Stimulated activated CD4-positive, alpha-beta T cell treated with anti-CD3 and anti-CD28 coated beads, Interleukin-2, amount 100 ng/mL, for 24 hours (primary cell): Measurements from ENCODE around the gene C16orf74.
A peak's percentile ranks its signal among the peaks of the same experiment; 100 is the strongest.

Experiments
- DNase-seq, 2 donors: peaks; one replicate each; pipeline ENCODE4 v3.0.0-alpha.2; 2020

Gene C16orf74

DNA sequence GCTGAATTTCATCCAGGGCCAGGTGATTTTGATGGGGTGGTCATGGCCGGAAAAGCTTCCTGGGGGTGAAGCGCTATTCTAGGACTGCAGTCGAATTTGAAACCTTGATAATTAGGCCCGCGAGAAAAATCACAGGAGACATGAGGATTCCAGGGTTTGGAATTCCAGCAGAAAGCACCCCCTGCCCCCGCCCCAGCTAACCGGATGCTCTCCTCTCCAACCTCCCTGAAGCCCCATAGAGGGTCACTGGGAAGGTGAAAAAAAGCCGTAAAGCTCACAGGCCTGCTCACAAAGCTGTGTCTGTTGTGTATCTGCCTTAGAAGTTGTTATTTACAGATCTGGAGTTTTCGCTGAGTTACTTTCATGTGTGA is 61.0 kb downstream of the C16orf74 start:
- no peak for DNase-seq

DNA sequence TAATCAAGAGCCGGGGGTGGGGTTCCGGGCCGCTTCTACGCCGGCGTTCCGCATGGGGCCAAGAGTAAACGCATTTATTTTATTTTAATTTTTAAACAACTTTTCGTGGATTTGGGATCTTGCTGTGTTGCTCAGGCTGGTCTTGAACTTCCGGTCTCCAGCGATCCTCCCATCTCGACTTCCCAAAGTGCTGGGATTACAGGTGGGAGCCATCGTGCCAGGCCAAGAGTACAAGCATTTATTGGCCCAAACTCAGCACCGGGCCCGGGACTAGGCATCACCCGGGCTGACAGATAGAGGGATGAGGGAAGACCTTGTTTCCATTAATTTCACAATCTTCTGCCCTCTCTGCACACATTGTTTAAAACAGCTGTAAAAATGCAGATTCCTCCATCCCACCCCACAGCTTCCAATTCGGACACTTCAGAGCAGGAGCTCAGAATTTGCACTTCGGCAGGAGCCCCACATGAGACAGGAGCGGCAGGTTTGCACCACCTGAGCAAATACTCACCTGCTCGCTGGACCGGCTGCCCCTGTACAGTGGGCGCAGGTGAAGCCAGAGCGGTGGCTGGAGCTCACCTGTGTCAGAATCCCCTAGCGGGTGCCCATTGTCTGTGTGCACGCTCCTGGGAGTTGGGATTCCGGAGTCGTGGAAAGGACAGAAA is 61.5 kb downstream of the C16orf74 start:
- DNase-seq, result peak in 1 of 2 donors; percentile 7

DNA sequence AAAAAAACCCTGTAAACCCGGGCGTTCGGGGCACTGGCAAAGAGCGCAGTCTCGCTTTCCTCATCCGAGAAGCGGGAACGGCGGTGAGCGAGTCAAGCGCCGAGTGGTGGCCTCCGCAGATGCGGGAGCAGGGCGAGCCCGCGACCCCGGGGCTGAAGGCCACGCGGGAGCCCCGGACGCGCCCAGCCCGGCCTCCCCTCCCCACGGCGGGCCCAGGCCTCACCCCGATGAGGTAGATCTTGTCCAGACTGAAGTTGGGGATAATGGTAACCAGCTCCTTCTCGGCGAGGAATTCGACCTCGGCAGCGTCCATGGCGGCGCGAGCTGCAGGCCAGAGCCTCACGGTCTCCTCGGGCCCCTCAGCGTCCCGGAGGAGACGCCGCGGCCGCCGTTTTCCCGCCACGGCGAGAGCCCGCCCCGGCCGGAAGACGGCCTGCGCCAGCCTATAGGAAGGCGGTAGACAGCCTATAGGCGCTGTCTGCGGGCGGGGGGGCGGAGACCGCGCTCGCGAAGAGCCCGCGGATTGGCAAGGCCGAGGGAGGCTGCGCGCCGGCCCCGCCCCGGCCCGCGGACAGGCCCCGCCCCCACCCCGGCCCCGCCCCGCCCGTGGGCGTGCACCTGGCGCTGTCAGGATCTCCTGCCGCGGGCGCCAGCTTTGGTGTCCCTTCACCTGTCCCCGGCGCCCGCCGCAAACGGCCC is 62.2 kb downstream of the C16orf74 start, which contains the start of gene GINS2:
Gene GINS2, minus strand, starts transcription at position 369 of the 699 bp plus-strand sequence. Its CDS starts 56 bp downstream, at position 313.
- DNase-seq, result peak; percentile 90 to 91

- DNase-seq, result peak in 1 of 2 donors; percentile 23
Observed at GRCh38 chr16:85687651-85688471, 63.0 kb downstream of the C16orf74 start.

DNA sequence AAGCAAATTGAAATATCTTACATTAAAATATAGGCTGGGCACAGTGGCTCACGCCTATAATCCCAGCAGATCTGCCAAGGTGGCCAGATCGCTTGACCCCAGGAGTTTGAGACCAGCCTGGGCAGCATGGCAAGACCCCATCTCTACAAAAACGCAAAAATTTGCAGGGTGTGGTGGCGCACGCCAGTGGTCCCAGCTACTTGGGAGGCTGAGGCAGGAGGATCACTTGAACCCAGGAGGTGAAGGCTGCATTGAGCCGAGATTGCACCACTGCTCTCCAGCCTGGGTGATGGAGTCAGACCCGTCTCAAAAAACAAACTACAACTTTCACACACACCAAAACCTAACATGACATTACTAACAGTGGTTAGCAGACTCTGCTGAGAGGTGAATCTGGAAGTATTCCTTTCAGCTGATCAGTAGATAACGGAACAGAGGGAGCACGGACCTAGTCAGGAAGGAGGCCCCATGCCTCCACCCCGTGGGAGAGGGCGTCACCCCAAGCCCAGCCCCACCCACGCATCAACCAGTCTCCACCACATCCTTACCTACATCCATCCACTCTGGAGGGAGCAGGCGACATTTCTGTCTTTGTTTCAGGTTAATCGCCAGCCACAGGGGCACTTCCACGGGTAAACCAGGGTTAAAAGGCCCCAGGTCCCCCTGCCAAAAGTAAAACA is 63.8 kb downstream of the C16orf74 start:
- DNase-seq, result peak in 1 of 2 donors; percentile 49

DNA sequence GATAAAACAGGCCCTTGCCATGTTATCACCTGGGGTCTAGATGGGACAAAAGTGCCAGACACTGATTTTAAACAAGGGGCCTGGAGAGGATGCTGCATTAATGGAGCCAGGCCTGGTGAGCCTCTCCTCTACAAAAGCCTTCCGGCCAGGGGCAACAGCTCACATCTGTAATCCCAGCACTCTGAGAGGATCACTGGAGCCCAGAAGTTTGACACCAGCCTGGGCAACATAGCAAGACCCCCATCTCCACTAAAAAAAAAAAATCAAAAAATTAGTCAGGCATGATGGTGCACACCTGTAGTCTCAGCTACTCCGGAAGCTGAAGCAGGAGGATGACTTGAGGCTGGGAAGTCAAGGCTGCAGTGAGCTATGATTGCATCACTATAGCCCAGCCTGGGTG is 65.6 kb downstream of the C16orf74 start:
- DNase-seq, result no peak

- DNase-seq, result no peak
Observed at GRCh38 chr16:85683363-85683762, 67.5 kb downstream of the C16orf74 start.

DNA sequence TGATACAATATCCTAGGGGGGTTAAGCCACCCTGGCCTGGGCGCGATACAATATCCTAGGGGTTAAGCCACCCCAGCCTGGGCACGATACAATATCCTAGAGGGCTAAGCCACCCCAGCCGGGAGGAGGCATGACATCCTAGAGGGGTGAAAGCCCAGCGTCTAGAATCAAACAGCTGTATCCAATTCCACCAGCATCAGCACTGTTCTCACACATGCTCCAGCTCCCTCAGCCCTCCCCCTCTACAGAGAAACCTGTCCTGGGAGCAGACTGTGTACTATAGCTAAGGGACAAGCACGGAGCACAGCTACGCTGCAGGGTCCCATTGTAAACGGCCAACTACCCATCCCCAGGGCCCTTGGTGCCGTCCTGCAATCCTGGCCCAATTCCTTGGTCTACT is 68.4 kb downstream of the C16orf74 start:
- no peak for DNase-seq

GRCh38 chr16:85681255-85681654 is 69.6 kb downstream of the C16orf74 start:
- DNase-seq, result no peak

GRCh38 chr16:85680352-85680944 is 70.4 kb downstream of the C16orf74 start:
- no peak for DNase-seq

GRCh38 chr16:85679870-85680269 is 71.0 kb downstream of the C16orf74 start:
- DNase-seq, result no peak

- DNase-seq, result no peak
Observed at GRCh38 chr16:85678821-85679220, 72.1 kb downstream of the C16orf74 start.

DNA sequence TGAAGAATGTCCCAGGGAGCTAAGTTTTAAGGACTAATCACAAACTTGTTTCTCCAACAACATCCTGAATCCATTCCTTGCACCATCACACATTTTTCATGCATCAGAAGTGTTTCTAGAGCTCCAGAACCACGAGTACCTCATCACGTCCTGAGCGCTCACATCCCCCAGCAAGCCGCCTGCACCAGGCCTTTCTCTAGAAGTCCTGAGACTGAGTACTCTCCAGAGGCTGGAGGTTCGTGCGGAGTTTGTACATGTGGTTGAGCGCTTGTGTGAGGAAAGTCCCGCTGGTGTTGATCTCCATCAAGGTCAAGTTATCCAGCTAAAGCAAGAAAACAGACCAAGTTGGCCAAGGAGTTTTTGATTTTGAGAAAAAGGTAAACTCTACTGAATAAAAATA is 72.9 kb downstream of the C16orf74 start:
- no peak for DNase-seq

DNA sequence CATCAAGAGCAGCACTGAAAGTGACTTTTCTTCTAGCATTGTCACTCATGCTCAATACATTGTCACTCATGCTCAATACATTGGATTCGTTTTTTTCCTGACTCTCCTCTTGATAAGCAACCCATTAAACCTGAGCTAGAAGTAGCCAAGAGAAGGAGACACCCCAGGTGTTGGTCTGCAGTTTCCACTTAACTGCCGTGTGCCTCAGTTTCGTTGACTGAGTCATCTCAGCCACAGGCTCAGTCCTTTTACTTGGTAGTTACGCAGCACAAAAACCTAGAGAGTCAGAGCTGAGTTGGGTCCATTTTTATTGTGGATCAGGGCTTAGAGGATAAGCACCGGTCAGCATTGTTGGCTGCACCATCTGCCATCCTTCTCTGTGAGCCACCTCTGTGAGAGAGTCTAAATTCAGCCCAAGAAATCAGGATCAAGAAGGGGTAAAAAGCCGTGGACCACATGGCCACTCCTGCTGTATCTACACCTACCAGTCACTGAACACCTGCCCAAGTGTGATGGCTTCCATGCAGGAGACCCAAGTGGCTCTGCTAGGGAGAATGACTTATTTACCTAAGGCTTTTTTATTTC is 73.4 kb downstream of the C16orf74 start:
- DNase-seq, result no peak

DNA sequence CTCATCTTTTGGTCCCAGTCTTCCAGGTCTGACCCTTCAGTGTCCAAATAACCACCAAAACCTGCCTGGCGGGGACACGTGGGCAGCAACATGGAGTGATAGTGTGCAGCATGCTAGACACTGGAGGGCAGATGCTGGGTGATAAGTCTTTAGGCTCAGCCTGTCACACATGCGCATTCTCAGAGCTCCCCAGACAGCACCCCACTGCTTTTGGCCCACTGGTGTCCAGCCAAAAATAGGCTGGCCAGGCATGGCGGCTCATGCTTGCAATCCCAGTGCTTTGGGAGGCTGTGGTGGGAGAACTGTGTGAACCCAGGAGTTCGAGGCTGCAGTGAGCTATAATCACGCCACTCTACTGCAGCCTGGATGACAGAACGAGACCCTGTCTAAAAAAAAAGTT is 74.4 kb downstream of the C16orf74 start:
- no peak for DNase-seq

DNA sequence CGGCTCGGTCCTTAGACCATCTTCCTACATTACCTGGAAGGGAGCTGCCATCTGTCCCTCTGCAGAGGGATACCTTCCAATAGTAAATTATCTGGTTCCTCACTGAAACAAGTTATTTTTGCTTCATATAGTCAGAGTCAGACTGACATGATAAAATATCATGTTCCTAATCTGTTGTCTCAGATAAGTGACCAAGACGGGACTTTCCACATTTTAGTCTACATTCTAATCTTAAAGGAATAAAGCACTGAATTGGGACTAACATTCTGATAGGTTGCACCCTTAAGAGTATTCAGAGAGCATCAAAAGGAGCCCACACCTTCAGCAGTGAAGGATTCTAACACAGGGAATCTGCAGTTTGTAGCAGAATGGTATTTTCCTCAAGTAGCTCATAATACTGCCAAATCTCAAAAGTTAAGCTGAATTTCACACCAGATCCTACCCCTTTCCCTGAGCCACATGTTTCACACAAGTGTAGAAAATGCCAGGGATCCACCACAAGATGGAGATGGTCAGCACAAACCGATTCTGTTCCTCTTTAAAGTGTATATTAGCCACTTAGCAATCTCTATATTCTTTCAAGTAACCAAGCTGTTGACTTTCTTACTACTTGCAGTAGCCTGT is 75.5 kb downstream of the C16orf74 start:
- no peak for DNase-seq

DNA sequence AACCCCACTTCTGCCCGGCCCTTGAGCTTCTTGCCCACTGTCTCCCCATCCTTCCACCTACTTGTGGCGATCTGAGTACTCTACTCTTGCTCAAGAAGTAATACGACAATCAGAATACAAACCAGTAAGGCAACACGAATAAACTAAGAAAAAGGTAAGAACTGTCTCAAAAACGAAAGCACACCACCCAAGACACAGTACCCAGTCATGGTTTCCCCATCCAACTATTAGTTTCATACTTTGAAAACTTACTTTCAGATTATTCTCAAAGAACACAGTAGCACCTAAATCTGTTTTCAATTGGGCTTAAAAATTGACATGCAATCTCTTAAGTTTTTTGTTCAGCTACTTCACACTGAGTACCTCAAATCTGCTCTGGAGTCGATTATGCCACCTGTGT is 76.1 kb downstream of the C16orf74 start:
- no peak for DNase-seq

DNA sequence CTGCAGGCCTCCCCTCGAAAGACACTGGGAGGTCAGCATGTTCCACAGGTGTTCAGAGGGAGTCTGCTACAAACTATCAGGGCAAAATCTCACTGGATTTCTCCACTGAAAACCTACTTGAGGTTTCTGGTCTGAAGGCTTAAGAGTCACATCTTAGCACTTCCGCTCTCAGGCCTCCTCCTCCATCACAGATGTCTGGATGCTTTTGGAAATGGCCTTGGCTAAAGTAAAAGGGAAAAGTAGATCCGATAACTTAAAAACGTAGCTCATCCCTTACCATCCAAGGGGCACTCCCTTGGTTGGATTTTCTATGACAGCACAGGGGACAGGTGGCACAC is 76.5 kb downstream of the C16orf74 start:
- no peak for DNase-seq

- no peak for DNase-seq
Observed at GRCh38 chr16:85673529-85674417, 77.1 kb downstream of the C16orf74 start.

- DNase-seq, result no peak
Observed at GRCh38 chr16:85670840-85671239, 80.1 kb downstream of the C16orf74 start.
